B cell (primary cell): ENCODE results near the gene CEP85L.

ENCODE experiments used
- CTCF ChIP-seq: fragments of 200-600 bp; IDR thresholded peaks from one replicate; pipeline ENCODE4 v1.8.0; 2022; ENCODE audit warnings: antibody characterized with exemption, mild to moderate bottlenecking
- EZH2 ChIP-seq: IDR thresholded peaks from 2 replicates; pipeline ENCODE4 v1.6.1; 2012; ENCODE audit warnings: borderline replicate concordance, low read depth, mild to moderate bottlenecking, moderate library complexity, low read length; ENCODE audit not compliant: insufficient read depth, poor library complexity, severe bottlenecking

- TF ChIP-seq CTCF (no peak), EZH2 (no peak)
Measured at GRCh38 chr6:118668761-118669385, 17.5 kb upstream of the CEP85L start.
